ENCODE data around the gene CXADR.

CXADR gene

DNA sequence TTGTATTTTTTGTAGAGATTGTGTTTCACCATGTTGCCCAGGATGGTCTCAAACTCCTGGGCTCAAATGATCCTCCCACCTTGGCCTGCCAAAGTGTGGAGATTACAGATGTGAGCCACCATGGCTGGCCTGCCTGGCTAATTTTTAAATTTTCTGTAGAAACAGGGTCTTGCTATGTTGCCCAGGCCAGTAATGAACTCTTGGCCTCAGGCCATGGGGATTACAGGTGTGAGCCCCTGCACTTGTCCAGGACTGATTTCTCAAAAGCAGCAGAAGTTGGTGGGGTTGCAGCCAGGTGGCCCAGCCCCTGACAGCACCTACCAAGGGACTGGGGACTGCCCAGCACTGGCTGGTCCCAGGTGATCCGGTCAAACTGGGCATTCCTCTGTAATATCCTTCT, 44.1 kb upstream of the CXADR start:
- H3K4me2 ChIP-seq (ENCODE audit: low read length) = no peak overlapping the region
- H3K9me3 ChIP-seq (ENCODE audit: insufficient read depth, low read length) = no peaks in the 10 kb centered on the region
- H3K79me2 ChIP-seq (ENCODE audit: low read length) = no peaks in the 10 kb centered on the region
- no peak for TF ChIP-seq EZH2phosphoT487 (IDR thresholded peaks at IDR 0.05; ENCODE audit: low read depth)
- TF ChIP-seq CTCF (IDR thresholded peaks at IDR 0.05; ENCODE audit: low read depth, low read length) = no peak
- no peak overlapping the region for H3K4me3 ChIP-seq (ENCODE audit: low read length)
- H3K36me3 ChIP-seq (replicated peaks; ENCODE audit: low read depth, low read length) = no peaks in the 10 kb centered on the region
- peaks cover 12% of the 10 kb centered on the region for H3K4me1 ChIP-seq (ENCODE audit: low read length)
- H2AFZ ChIP-seq (ENCODE audit: low read depth, low read length) = no peak overlapping the region
- no peaks in the 10 kb centered on the region for H4K20me1 ChIP-seq (ENCODE audit: insufficient read depth, low read length)
- no peak overlapping the region for H3K27ac ChIP-seq (ENCODE audit: low read length)
- H3K9ac ChIP-seq (ENCODE audit: low read length) = no peak overlapping the region
- no peaks in the 10 kb centered on the region for H3K27me3 ChIP-seq (ENCODE audit: low read depth, low read length)

GRCh38 chr21:17469727-17470126, 43.1 kb upstream of the CXADR start:
- Histone ChIP-seq H3K4me2 (ENCODE audit: low read length) (no peak overlapping the region), H4K20me1 (ENCODE audit: insufficient read depth, low read length) (no peaks in the 10 kb centered on the region), H2AFZ (ENCODE audit: low read depth, low read length) (no peak overlapping the region), H3K36me3 (replicated peaks; ENCODE audit: low read depth, low read length) (no peaks in the 10 kb centered on the region), H3K4me3 (ENCODE audit: low read length) (no peak overlapping the region), H3K27me3 (ENCODE audit: low read depth, low read length) (no peaks in the 10 kb centered on the region), H3K9me3 (ENCODE audit: insufficient read depth, low read length) (no peaks in the 10 kb centered on the region), H3K9ac (ENCODE audit: low read length) (no peak overlapping the region), H3K4me1 (ENCODE audit: low read length) (peaks cover 12% of the 10 kb centered on the region), H3K27ac (ENCODE audit: low read length) (no peak overlapping the region), H3K79me2 (ENCODE audit: low read length) (no peaks in the 10 kb centered on the region)
- no peak for TF ChIP-seq CTCF (IDR thresholded peaks at IDR 0.05; ENCODE audit: low read depth, low read length)
- no peak for TF ChIP-seq EZH2phosphoT487 (IDR thresholded peaks at IDR 0.05; ENCODE audit: low read depth)

GRCh38 chr21:17472182-17472581, 40.7 kb upstream of the CXADR start:
- Histone ChIP-seq H3K9me3 (ENCODE audit: insufficient read depth, low read length) (no peaks in the 10 kb centered on the region), H3K4me3 (ENCODE audit: low read length) (no peak overlapping the region), H4K20me1 (ENCODE audit: insufficient read depth, low read length) (no peaks in the 10 kb centered on the region), H3K4me2 (ENCODE audit: low read length) (peak overlapping the region; percentile 26; the same call in 1 of the 2 replicates), H3K27me3 (ENCODE audit: low read depth, low read length) (no peaks in the 10 kb centered on the region), H3K79me2 (ENCODE audit: low read length) (no peaks in the 10 kb centered on the region), H3K27ac (ENCODE audit: low read length) (no peak overlapping the region), H2AFZ (ENCODE audit: low read depth, low read length) (no peak overlapping the region), H3K4me1 (ENCODE audit: low read length) (peaks cover 25% of the 10 kb centered on the region), H3K36me3 (replicated peaks; ENCODE audit: low read depth, low read length) (no peaks in the 10 kb centered on the region), H3K9ac (ENCODE audit: low read length) (no peak overlapping the region)
- TF ChIP-seq EZH2phosphoT487 (IDR thresholded peaks at IDR 0.05; ENCODE audit: low read depth) (no peak), CTCF (IDR thresholded peaks at IDR 0.05; ENCODE audit: low read depth, low read length) (no peak)

GRCh38 chr21:17472592-17473271, 40.1 kb upstream of the CXADR start:
- Histone ChIP-seq H3K27me3 (ENCODE audit: low read depth, low read length) (no peaks in the 10 kb centered on the region), H3K4me3 (ENCODE audit: low read length) (no peak overlapping the region), H3K9me3 (ENCODE audit: insufficient read depth, low read length) (no peaks in the 10 kb centered on the region), H3K79me2 (ENCODE audit: low read length) (no peaks in the 10 kb centered on the region), H3K4me1 (ENCODE audit: low read length) (peaks cover 25% of the 10 kb centered on the region), H3K9ac (ENCODE audit: low read length) (no peak overlapping the region), H3K27ac (ENCODE audit: low read length) (no peak overlapping the region), H3K4me2 (ENCODE audit: low read length) (peak overlapping the region; percentile 26; the same call in 1 of the 2 replicates), H3K36me3 (replicated peaks; ENCODE audit: low read depth, low read length) (no peaks in the 10 kb centered on the region), H2AFZ (ENCODE audit: low read depth, low read length) (no peak overlapping the region), H4K20me1 (ENCODE audit: insufficient read depth, low read length) (no peaks in the 10 kb centered on the region)
- TF ChIP-seq EZH2phosphoT487 (IDR thresholded peaks at IDR 0.05; ENCODE audit: low read depth) (no peak), CTCF (IDR thresholded peaks at IDR 0.05; ENCODE audit: low read depth, low read length) (no peak)

Data from OCI-LY3 (cell line).